Neural progenitor cell (in vitro differentiated cells): ENCODE data around the gene PPIC. TPM values are rescaled to one million over a fixed set of nuclear protein-coding genes. Genes with fewer than 3 reads are reported as not detected.

Source experiments
- DNase-seq: peaks from one replicate; pipeline ENCODE4 v3.0.0-alpha.2; 2016; ENCODE audit warnings: low spot score
- H2AFZ ChIP-seq: fragments of 200-600 bp; sonication (generic); replicated peaks from 2 replicates; pipeline ENCODE4 v1.6.1; 2016; ENCODE audit warnings: antibody characterized with exemption
- H3F3A ChIP-seq: fragments of 200-600 bp; sonication (generic); 2 replicates; pipeline ENCODE4 v1.6.1; 2016; ENCODE audit warnings: antibody characterized with exemption, low read depth
- H3K27ac ChIP-seq: fragments of 200-600 bp; sonication (generic); 2 replicates; pipeline ENCODE4 v1.5.1; 2016; ENCODE audit warnings: mild to moderate bottlenecking
- H3K27me3 ChIP-seq: fragments of 200-600 bp; sonication (generic); 2 replicates; pipeline ENCODE4 v1.6.1; 2016; ENCODE audit warnings: mild to moderate bottlenecking, moderate library complexity
- H3K36me3 ChIP-seq: fragments of 200-600 bp; sonication (generic); 2 replicates; pipeline ENCODE4 v1.5.1; 2016
- H3K4me1 ChIP-seq: fragments of 200-600 bp; sonication (generic); 2 replicates; pipeline ENCODE4 v1.6.1; 2016; ENCODE audit warnings: mixed run types
- H3K4me2 ChIP-seq: fragments of 200-600 bp; sonication (generic); 2 replicates; pipeline ENCODE4 v1.6.1; 2016
- H3K4me3 ChIP-seq: fragments of 200-600 bp; sonication (generic); 2 replicates; pipeline ENCODE4 v1.5.1; 2016
- H3K79me2 ChIP-seq: fragments of 200-600 bp; sonication (generic); 2 replicates; pipeline ENCODE4 v1.6.1; 2016; ENCODE audit warnings: low read depth
- H3K9ac ChIP-seq: fragments of 200-600 bp; sonication (generic); 2 replicates; pipeline ENCODE4 v1.6.1; 2016
- H3K9me3 ChIP-seq: fragments of 200-600 bp; sonication (generic); 2 replicates; pipeline ENCODE4 v1.5.1; 2016; ENCODE audit warnings: low read depth
- H4K20me1 ChIP-seq: fragments of 200-600 bp; sonication (generic); 2 replicates; pipeline ENCODE4 v1.6.1; 2016; ENCODE audit warnings: low read depth
- H3K27ac Mint-ChIP-seq: 3 replicates; pipeline ENCODE4 v1.8.0; 2021; ENCODE audit warnings: mixed read lengths
- H3K27me3 Mint-ChIP-seq: 2 replicates; pipeline ENCODE4 v1.8.0; 2022; ENCODE audit warnings: low read depth, mild to moderate bottlenecking, inconsistent platforms, moderate library complexity, mixed read lengths; ENCODE audit not compliant: insufficient read depth
- H3K36me3 Mint-ChIP-seq: 3 replicates; pipeline ENCODE4 v1.8.0; 2021; ENCODE audit warnings: mixed read lengths
- H3K4me1 Mint-ChIP-seq: 3 replicates; pipeline ENCODE4 v1.8.0; 2021; ENCODE audit warnings: mixed read lengths
- H3K4me3 Mint-ChIP-seq: 3 replicates; pipeline ENCODE4 v1.8.0; 2021; ENCODE audit warnings: mild to moderate bottlenecking, moderate library complexity, mixed read lengths
- H3K9me3 Mint-ChIP-seq: 3 replicates; pipeline ENCODE4 v1.8.0; 2020; ENCODE audit warnings: mixed read lengths
- EZH2 ChIP-seq: fragments of 200-600 bp; sonication (generic); IDR thresholded peaks from 2 replicates; pipeline ENCODE4 v1.6.1; 2017; ENCODE audit warnings: antibody characterized with exemption, mild to moderate bottlenecking, moderate library complexity
- EZH2phosphoT487 ChIP-seq: fragments of 200-600 bp; sonication (generic); IDR thresholded peaks from 2 replicates; pipeline ENCODE4 v1.6.1; 2017; ENCODE audit warnings: antibody characterized with exemption
- total RNA-seq: library from RNA; depleted of rRNA; stranded (reverse); fragments of >200 nt; gene quantifications from 2 replicates; pipeline ENCODE4 v1.2.3, GENCODE V29; 2015; ENCODE audit warnings: low replicate concordance
- TF ChIP-seq, protein P1 (sequence below): fragments of 200-600 bp; sonication (generic); IDR thresholded peaks from 2 replicates; pipeline ENCODE4 v1.5.1; 2017; ENCODE audit warnings: antibody characterized with exemption, mild to moderate bottlenecking

PPIC gene
- total RNA-seq, 1 donor from 2014 or later, result not detected

GRCh38 chr5:123068368-123068938, 31.9 kb upstream of the PPIC start:
- Histone ChIP-seq H3K27me3 (peaks cover 21% of the 10 kb centered on the region), H2AFZ (no peak overlapping the region), H3K36me3 (no peaks in the 10 kb centered on the region), H3K9me3 (no peaks in the 10 kb centered on the region), H3F3A (no peaks in the 10 kb centered on the region), H4K20me1 (no peaks in the 10 kb centered on the region), H3K4me1 (no peaks in the 10 kb centered on the region), H3K9ac (no peak overlapping the region), H3K27ac (no peak overlapping the region), H3K4me3 (no peak overlapping the region), H3K79me2 (no peaks in the 10 kb centered on the region), H3K4me2 (no peak overlapping the region)
- H3K4me3 Mint-ChIP-seq, result no peak overlapping the region
- TF ChIP-seq, protein P1, sequence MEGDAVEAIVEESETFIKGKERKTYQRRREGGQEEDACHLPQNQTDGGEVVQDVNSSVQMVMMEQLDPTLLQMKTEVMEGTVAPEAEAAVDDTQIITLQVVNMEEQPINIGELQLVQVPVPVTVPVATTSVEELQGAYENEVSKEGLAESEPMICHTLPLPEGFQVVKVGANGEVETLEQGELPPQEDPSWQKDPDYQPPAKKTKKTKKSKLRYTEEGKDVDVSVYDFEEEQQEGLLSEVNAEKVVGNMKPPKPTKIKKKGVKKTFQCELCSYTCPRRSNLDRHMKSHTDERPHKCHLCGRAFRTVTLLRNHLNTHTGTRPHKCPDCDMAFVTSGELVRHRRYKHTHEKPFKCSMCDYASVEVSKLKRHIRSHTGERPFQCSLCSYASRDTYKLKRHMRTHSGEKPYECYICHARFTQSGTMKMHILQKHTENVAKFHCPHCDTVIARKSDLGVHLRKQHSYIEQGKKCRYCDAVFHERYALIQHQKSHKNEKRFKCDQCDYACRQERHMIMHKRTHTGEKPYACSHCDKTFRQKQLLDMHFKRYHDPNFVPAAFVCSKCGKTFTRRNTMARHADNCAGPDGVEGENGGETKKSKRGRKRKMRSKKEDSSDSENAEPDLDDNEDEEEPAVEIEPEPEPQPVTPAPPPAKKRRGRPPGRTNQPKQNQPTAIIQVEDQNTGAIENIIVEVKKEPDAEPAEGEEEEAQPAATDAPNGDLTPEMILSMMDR, result no peak
- TF ChIP-seq EZH2phosphoT487 (no peak), EZH2 (no peak)
- H3K27ac Mint-ChIP-seq, result no peak overlapping the region
- no peak for DNase-seq
- no peaks in the 10 kb centered on the region for H3K9me3 Mint-ChIP-seq
- H3K36me3 Mint-ChIP-seq, result no peaks in the 10 kb centered on the region
- H3K4me1 Mint-ChIP-seq, result no peaks in the 10 kb centered on the region
- no peaks in the 10 kb centered on the region for H3K27me3 Mint-ChIP-seq

DNA sequence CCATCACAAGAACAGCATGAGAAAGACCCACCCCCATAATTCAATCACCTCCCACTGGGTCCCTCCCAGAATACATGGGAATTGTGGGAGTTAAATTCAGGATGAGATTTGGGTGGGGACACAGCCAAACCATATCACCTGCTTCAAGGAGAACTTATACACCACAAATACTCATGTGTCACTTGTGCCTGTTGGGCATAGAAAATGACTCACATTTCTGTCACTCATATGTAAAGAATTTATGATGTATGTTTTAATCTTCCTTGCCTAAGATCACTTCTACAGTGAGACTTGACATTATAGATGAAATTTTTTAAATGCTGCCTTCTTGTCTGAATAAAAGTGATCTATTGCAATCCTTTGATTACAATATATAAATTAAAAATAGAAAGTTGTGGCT, 29.5 kb upstream of the PPIC start:
- no peak for DNase-seq
- Histone ChIP-seq H3K4me2 (no peak overlapping the region), H3K4me3 (no peak overlapping the region), H3K36me3 (no peaks in the 10 kb centered on the region), H4K20me1 (no peaks in the 10 kb centered on the region), H3K9me3 (no peaks in the 10 kb centered on the region), H3K9ac (no peak overlapping the region), H3F3A (no peaks in the 10 kb centered on the region), H2AFZ (no peak overlapping the region), H3K27me3 (no peaks in the 10 kb centered on the region), H3K79me2 (no peaks in the 10 kb centered on the region), H3K27ac (no peak overlapping the region), H3K4me1 (no peaks in the 10 kb centered on the region)
- Mint-ChIP-seq H3K27me3 (no peaks in the 10 kb centered on the region), H3K27ac (no peak overlapping the region), H3K4me1 (no peaks in the 10 kb centered on the region), H3K9me3 (no peaks in the 10 kb centered on the region), H3K36me3 (no peaks in the 10 kb centered on the region), H3K4me3 (no peak overlapping the region)
- TF ChIP-seq, protein P1, result no peak
- TF ChIP-seq EZH2 (no peak), EZH2phosphoT487 (no peak)

DNA sequence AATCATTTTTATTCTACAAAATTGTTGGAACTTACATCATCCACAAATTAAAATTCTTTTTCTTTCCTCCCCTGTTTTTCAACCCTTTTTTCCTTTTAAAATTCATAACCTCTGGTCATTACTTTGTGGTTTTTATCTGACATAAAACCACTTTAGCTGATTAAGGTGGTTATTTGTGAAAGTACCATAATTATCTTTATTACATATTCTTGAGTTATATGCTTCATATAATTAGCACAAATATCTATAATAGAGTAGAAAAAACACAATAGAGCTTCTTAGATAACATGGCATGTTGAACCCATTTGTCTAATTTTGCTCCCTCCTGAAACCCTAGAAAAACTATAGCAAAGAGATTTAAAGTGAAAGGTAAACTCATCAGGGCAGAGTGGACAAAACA, 22.9 kb upstream of the PPIC start:
- Histone ChIP-seq H3K4me2 (no peak overlapping the region), H3K9me3 (no peaks in the 10 kb centered on the region), H3K4me3 (no peak overlapping the region), H3K27ac (no peak overlapping the region), H2AFZ (no peak overlapping the region), H3K9ac (no peak overlapping the region), H3K36me3 (no peaks in the 10 kb centered on the region), H3K27me3 (no peaks in the 10 kb centered on the region), H4K20me1 (no peaks in the 10 kb centered on the region), H3K79me2 (no peaks in the 10 kb centered on the region), H3K4me1 (no peaks in the 10 kb centered on the region), H3F3A (no peaks in the 10 kb centered on the region)
- no peak overlapping the region for H3K4me3 Mint-ChIP-seq
- no peaks in the 10 kb centered on the region for H3K4me1 Mint-ChIP-seq
- H3K27ac Mint-ChIP-seq, result no peak overlapping the region
- no peaks in the 10 kb centered on the region for H3K36me3 Mint-ChIP-seq
- H3K9me3 Mint-ChIP-seq, result peaks cover 3% of the 10 kb centered on the region
- no peak for DNase-seq
- TF ChIP-seq EZH2phosphoT487 (no peak), EZH2 (no peak)
- TF ChIP-seq, protein P1, result no peak
- H3K27me3 Mint-ChIP-seq, result no peaks in the 10 kb centered on the region
